MM.1S (cell line): ENCODE data around the gene UPK3BL2.
"Not testable (repeated sequence)": the region's sequence is repeated elsewhere in the genome, so short reads cannot be mapped to it uniquely, and the experiment has no call there.

Experiments
- CTCF ChIP-seq: fragments of 300-600 bp; sonication (generic); IDR thresholded peaks from 2 replicates; pipeline ENCODE4 v1.5.1; 2016; ENCODE audit warnings: antibody characterized with exemption, low read length, mixed read lengths
- EZH2 ChIP-seq: fragments of 300-600 bp; sonication (generic); optimal IDR thresholded peaks from 2 replicates; pipeline ENCODE3; 2017; ENCODE audit warnings: low read depth, mild to moderate bottlenecking, antibody characterized with exemption, low read length, mixed read lengths

- TF ChIP-seq CTCF, EZH2: not testable (repeated sequence)
These were observed 25.8 kb downstream of the UPK3BL2 start, which contains the start of gene RASA4B for GRCh38 chr7:102517550-102518147.
